22Rv1 (cell line): ENCODE results near the gene DPH1.
A peak's percentile ranks its signal among the peaks of the same experiment; 100 is the strongest.

Source experiments
- H3K27ac ChIP-seq: fragments of 450-650 bp; 2 replicates; pipeline ENCODE4 v1.5.1; 2017
- ZFX ChIP-seq: fragments of 450-650 bp; IDR thresholded peaks from 2 replicates; pipeline ENCODE4 v1.6.1; 2017; ENCODE audit warnings: antibody characterized with exemption, borderline replicate concordance
- TF ChIP-seq, protein P1 (sequence below): fragments of 450-650 bp; IDR thresholded peaks from 2 replicates; pipeline ENCODE4 v1.5.1; 2017; ENCODE audit warnings: mild to moderate bottlenecking

The DPH1 gene

DNA sequence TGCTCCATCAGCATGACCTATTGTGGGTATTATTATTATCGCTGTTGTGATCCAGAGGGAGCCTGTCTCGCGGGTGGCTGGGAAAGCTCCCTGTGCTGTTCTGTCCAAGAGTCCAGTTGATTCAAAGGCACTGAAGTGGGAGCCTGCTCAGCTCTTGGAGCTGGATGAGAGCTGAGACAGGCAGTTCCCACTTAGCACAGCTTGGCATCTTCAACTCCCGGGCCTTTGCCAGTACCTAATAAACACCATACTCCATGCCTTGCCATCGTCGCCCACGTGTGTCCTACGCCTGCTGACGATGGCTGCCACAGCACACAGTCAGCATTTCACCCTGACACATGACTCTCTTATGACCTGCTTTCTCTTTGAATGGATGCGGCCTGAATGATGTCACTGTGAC, 37.4 kb upstream of the DPH1 start:
- TF ChIP-seq, protein P1, sequence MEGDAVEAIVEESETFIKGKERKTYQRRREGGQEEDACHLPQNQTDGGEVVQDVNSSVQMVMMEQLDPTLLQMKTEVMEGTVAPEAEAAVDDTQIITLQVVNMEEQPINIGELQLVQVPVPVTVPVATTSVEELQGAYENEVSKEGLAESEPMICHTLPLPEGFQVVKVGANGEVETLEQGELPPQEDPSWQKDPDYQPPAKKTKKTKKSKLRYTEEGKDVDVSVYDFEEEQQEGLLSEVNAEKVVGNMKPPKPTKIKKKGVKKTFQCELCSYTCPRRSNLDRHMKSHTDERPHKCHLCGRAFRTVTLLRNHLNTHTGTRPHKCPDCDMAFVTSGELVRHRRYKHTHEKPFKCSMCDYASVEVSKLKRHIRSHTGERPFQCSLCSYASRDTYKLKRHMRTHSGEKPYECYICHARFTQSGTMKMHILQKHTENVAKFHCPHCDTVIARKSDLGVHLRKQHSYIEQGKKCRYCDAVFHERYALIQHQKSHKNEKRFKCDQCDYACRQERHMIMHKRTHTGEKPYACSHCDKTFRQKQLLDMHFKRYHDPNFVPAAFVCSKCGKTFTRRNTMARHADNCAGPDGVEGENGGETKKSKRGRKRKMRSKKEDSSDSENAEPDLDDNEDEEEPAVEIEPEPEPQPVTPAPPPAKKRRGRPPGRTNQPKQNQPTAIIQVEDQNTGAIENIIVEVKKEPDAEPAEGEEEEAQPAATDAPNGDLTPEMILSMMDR: no peak
- TF ChIP-seq ZFX: no peak
- no peak overlapping the region for H3K27ac ChIP-seq

DNA sequence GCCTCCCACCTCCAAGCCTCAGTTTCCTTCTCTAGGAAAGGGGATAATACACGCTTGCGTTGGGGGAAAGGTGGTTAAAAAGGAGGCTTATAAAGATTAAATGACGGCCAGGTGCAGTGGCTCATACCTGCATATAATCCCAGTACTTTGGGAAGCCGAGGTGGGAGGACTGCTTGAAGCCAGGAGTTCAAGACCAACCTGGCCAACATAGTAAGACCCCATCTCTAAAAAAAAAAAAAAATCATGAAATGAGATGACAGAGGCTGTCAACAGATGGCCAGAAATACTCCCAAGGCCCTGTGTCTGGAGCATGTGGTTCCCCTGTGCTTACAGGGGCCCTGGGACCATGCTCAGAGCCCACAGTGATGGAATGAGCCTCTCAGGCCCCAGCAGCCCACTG, 35.2 kb upstream of the DPH1 start:
- no peak for TF ChIP-seq ZFX
- TF ChIP-seq, protein P1: no peak
- H3K27ac ChIP-seq: no peak overlapping the region

DNA sequence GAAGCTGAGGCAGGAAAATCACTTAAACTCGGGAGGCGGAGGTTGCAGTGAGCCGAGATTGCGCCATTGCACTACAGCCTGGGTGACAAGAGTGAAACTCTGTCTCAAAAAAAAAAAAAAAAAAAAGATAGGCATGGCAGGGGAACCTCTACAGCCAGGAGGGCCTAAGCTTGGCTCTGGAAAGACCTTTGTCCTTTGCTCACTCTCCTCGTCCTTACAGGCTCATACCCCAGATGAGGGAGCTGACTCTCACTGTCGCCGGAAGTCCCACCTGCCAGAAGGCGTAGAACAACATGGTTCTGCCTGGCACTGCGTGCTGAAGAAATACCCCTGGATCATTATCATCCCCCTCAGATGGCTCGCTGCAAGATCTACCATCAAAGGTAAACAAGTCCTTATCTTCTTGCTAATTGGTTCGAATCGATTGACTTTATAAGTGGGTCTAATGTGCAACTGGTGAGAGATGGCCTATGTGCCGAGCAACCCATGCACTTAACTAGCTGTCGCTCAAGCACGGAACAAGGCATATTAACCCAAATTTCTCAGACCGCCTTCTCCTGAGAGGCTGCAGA, 34.5 kb upstream of the DPH1 start:
- TF ChIP-seq, protein P1: no peak
- no peak for TF ChIP-seq ZFX
- no peak overlapping the region; the same call in 1 of the 2 replicates for H3K27ac ChIP-seq

DNA sequence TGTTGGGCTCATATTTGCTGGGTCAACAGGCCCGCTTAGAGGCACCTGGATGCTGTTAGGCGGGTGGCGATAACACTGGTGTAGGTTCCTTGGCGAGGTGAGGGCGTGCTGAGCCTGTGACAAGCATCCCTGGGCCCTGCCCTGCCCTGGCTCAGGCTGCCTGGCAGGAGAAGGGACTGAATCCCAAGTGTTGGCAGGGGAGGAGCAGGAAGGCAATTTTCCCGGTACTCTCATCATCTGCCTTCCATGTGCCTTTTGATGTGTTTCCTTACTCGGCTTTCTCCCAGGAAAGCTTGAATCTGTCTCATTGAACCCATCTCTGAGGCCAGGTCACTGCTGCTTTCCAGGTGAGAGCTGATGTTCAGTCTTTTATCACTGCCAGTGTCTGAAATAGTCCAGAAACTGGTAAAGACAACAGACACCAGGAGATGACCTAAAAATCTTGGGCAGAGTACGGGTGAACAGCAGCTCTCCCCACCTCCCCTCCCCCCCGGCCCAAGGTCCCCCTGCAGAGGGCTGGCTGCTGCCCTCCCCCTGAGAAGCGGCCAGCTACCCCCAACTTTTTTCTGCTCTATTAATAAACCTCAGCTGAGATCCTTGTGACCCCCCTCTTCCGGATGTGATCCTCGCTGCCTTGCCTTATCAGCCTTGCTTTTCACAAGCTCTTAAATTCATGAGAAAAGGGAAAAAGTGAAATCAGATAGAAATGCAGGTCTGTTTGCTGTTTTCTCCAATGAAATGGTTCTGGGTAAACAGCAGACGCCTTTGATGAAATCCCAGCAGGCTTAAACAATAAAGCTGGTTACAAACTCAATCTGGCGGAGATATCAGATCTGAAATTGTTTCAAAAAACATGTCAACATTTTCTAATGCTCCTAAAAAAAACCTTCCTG, 33.8 kb upstream of the DPH1 start:
- no peak for TF ChIP-seq ZFX
- TF ChIP-seq, protein P1: no peak
- peak overlapping the region; percentile 98 for H3K27ac ChIP-seq

DNA sequence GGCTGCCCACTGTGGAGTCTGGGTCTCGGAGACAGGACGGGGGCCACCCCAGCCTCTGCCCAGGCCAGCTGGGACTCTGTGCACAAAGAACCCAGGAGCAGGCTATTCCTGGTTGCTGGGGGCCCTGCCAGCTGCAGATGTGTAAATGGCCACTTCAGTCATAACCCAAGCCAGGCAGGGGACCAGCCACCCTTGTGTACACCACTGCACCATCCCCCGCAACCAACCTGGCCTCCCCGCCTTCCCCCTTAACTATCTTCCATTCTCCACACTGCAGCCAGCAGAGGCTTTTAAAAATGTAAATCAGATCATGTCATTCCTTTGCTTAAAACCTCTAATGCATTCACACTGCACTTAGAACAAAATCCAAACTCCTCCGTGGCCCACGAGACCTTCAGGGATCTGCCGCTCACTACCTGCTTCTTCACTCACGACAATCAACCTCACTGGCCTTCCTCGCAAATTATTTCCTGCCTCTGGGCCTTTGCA, 33.1 kb upstream of the DPH1 start:
- H3K27ac ChIP-seq: peak overlapping the region; percentile 98
- no peak for TF ChIP-seq ZFX
- TF ChIP-seq, protein P1: no peak

DNA sequence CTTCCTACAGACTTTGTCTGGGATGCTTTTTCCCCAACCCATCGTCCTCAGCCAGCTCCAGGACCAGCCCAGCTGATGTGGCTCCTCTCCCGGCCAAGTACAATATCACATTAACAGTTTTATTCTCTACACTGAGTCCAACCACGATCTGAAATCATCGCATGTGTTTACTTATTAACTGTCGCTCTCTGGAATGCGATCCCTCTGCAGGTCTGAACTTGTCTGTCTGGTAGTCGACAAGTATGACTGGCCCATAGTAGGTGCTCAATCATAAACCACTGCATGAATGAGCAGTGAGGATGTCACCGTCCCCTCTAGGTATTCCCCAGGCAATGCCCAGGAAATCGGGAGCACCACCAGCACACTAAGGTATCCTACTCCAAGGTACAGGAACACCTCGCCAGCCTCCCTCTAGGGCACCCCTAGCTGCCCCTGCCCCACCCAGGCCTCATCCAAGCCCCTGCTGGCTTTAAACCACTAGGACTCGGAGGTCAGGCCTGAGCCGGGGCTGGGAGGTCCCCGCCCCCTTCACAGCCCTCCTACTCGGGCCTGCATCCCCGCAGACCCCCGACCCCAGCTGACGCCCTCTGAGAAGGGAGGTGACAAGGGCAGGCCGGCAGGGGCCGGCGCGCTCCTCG, 32.5 kb upstream of the DPH1 start:
- H3K27ac ChIP-seq: peak overlapping the region; percentile 98
- TF ChIP-seq ZFX: no peak
- TF ChIP-seq, protein P1: no peak
